Gastroesophageal sphincter (tissue), 4 donors: ENCODE measurements around the gene KCND2. TPM values are rescaled to one million over a fixed set of nuclear protein-coding genes. Genes with fewer than 3 reads are reported as not detected.
"Not testable (repeated sequence)": the region's sequence is repeated elsewhere in the genome, so short reads cannot be mapped to it uniquely, and the experiment has no call there.

Source experiments
- ATAC-seq: fragments of 150-250 bp; one replicate; pipeline ENCODE4 v1.9.1; 2016; ENCODE audit warnings: mild to moderate bottlenecking, moderate library complexity
- H3K27ac ChIP-seq, 4 donors: fragments of 200-600 bp; sonication (generic) in 3 of 4; 1 replicate in 3 of 4; 2 replicates in 1 of 4; pipeline ENCODE4 v1.5.1; 2016 to 2019
- H3K27me3 ChIP-seq: fragments of 200-600 bp; sonication (generic); one replicate; pipeline ENCODE4 v1.5.1; 2019
- H3K36me3 ChIP-seq, 2 donors: fragments of 200-600 bp; sonication (generic); one replicate each; pipeline ENCODE4 v1.5.1; 2019; ENCODE audit warnings: control low read depth in 1 of 2
- H3K4me1 ChIP-seq, 3 donors: fragments of 200-600 bp; sonication (generic); 1 replicate in 2 of 3; 2 replicates in 1 of 3; pipeline ENCODE4 v1.5.1; 2016 to 2019; ENCODE audit warnings: control low read depth in 2 of 3
- H3K4me3 ChIP-seq, 2 donors: fragments of 200-600 bp; sonication (generic); one replicate each; pipeline ENCODE4 v1.5.1; 2019; ENCODE audit warnings: mild to moderate bottlenecking in 1 of 2, moderate library complexity in 1 of 2
- H3K9me3 ChIP-seq, 3 donors: fragments of 200-600 bp; sonication (generic); one replicate each; pipeline ENCODE4 v1.5.1; 2017 to 2019; ENCODE audit warnings: control low read depth in 2 of 3
- CTCF ChIP-seq, 4 experiments: fragments of 200-600 bp in 2 of 4; fragments of 450-650 bp in 2 of 4; sonication (generic) in 1 of 4; IDR thresholded peaks; one replicate each; pipeline ENCODE4 v1.5.1; 2017 to 2019; ENCODE audit warnings: antibody characterized with exemption in 4 of 4, mild to moderate bottlenecking in 2 of 4, moderate library complexity in 2 of 4
- EP300 ChIP-seq: sonication (generic); formaldehyde crosslinking; IDR thresholded peaks from one replicate; pipeline ENCODE4 v1.6.1; 2017; ENCODE audit warnings: antibody characterized with exemption, mild to moderate bottlenecking
- POLR2A ChIP-seq, 2 donors: fragments of 450-650 bp; IDR thresholded peaks; one replicate each; pipeline ENCODE4 v1.6.1; 2017; ENCODE audit warnings: antibody characterized with exemption in 2 of 2, mild to moderate bottlenecking in 2 of 2, moderate library complexity in 1 of 2
- POLR2AphosphoS5 ChIP-seq: sonication (generic); formaldehyde crosslinking; IDR thresholded peaks from one replicate; pipeline ENCODE4 v1.6.1; 2017; ENCODE audit warnings: antibody characterized with exemption
- WGBS, 2 donors: methylation state at CpG; one replicate each; pipeline ENCODE4 v1.1.5; 2018; ENCODE audit warnings: low coverage in 1 of 2; 5-methylcytosine and 5-hydroxymethylcytosine counted together
- total RNA-seq, 4 donors: library from RNA; depleted of rRNA; stranded (reverse); fragments of >200 nt; gene quantifications; one replicate each; pipeline ENCODE4 v1.1.0, GENCODE V29; 2016

Gene KCND2
- total RNA-seq, 4 donors from 2014 or later: 0.40 to 0.93 (median 0.66) TPM

- no peak overlapping the region for H3K27ac ChIP-seq
- no peak for ATAC-seq
- no peaks in the 10 kb centered on the region for H3K27me3 ChIP-seq
- no peaks in the 10 kb centered on the region for H3K36me3 ChIP-seq
- TF ChIP-seq EP300: no peak
- no peak for TF ChIP-seq POLR2A (IDR thresholded peaks at IDR 0.05)
- no peaks in the 10 kb centered on the region for H3K9me3 ChIP-seq
- H3K4me1 ChIP-seq: no peaks in the 10 kb centered on the region
- 88 to 100% methylated on average over 4 to 5 of the region's 6 CpGs for WGBS, 2 donors
- no peak overlapping the region for H3K4me3 ChIP-seq
Measured at GRCh38 chr7:120684463-120684862, 411.5 kb downstream of the KCND2 start.

- Histone ChIP-seq H3K4me1 (no peaks in the 10 kb centered on the region), H3K9me3 (no peaks in the 10 kb centered on the region), H3K27ac (no peak overlapping the region), H3K27me3 (peaks cover 6% of the 10 kb centered on the region), H3K36me3 (no peaks in the 10 kb centered on the region), H3K4me3 (no peak overlapping the region)
- no peak for ATAC-seq
- TF ChIP-seq POLR2A (IDR thresholded peaks at IDR 0.05) (no peak), POLR2AphosphoS5 (no peak), EP300 (no peak), CTCF (IDR thresholded peaks at IDR 0.05) (no peak)
- 72 to 73% methylated on average over 2 of the region's 2 CpGs for WGBS, 2 donors
Measured at GRCh38 chr7:120691915-120692314, 418.9 kb downstream of the KCND2 start.

- Histone ChIP-seq H3K4me1 (no peaks in the 10 kb centered on the region), H3K27ac (no peak overlapping the region), H3K36me3 (no peaks in the 10 kb centered on the region), H3K4me3 (no peak overlapping the region), H3K27me3 (peaks cover 6% of the 10 kb centered on the region), H3K9me3 (no peaks in the 10 kb centered on the region)
- 45 to 70% methylated on average over 1 to 2 of the region's 2 CpGs for WGBS, 2 donors
- no peak for ATAC-seq
- TF ChIP-seq EP300 (no peak), POLR2AphosphoS5 (no peak), POLR2A (IDR thresholded peaks at IDR 0.05) (no peak), CTCF (IDR thresholded peaks at IDR 0.05) (no peak)
Measured at GRCh38 chr7:120695848-120696247, 422.9 kb downstream of the KCND2 start.

DNA sequence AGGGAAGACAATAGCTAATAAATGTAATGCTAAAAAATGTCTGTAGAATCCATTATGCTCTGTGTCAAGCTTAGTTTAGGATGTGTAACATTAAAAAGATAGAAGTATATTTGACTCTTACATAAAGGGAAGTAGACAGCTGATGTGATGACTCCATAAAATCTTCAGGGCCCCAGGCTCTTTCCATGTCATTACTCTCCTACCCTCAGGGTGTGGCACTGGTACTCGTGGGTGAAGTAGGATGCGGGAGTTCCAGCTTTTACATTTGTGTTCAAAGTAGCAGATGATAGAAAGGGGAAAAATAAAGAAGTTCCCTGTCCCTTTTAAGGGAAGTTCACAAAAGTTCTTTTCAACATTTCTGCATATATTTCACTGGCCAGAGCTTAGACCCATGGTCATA lies 427.8 kb downstream of the KCND2 start:
- Histone ChIP-seq H3K27me3 (no peaks in the 10 kb centered on the region), H3K4me1 (no peaks in the 10 kb centered on the region), H3K36me3 (no peaks in the 10 kb centered on the region), H3K27ac (no peak overlapping the region), H3K9me3 (no peaks in the 10 kb centered on the region), H3K4me3 (no peak overlapping the region)
- no peak for ATAC-seq
- WGBS, 2 donors: 94 to 100% methylated on average over 2 of the region's 2 CpGs
- TF ChIP-seq CTCF (IDR thresholded peaks at IDR 0.05): no peak
- TF ChIP-seq POLR2AphosphoS5: no peak
- TF ChIP-seq POLR2A (IDR thresholded peaks at IDR 0.05): no peak
- TF ChIP-seq EP300: no peak

- not testable (repeated sequence) for ATAC-seq, H3K9me3 ChIP-seq, H3K4me3 ChIP-seq, H3K27ac ChIP-seq, H3K36me3 ChIP-seq, H3K27me3 ChIP-seq, H3K4me1 ChIP-seq
- 88 to 89% methylated on average over 1 of the region's 1 CpG for WGBS, 2 donors
Measured at GRCh38 chr7:120702408-120702807, 429.4 kb downstream of the KCND2 start.

- H3K27ac ChIP-seq: no peak overlapping the region
- no peak for ATAC-seq
- H3K9me3 ChIP-seq: no peaks in the 10 kb centered on the region
- H3K4me3 ChIP-seq: no peak overlapping the region
- H3K36me3 ChIP-seq: no peaks in the 10 kb centered on the region
- TF ChIP-seq POLR2A (IDR thresholded peaks at IDR 0.05) (no peak), CTCF (IDR thresholded peaks at IDR 0.05) (no peak), POLR2AphosphoS5 (no peak), EP300 (no peak)
- WGBS, 2 donors: 49 to 64% methylated on average over 3 of the region's 3 CpGs
- no peaks in the 10 kb centered on the region for H3K27me3 ChIP-seq
- no peaks in the 10 kb centered on the region for H3K4me1 ChIP-seq
Measured at GRCh38 chr7:120703585-120704240, 430.7 kb downstream of the KCND2 start.
